Stimulated activated naive CD8-positive, alpha-beta T cell treated with anti-CD3 and anti-CD28 coated beads, Interleukin-15, Interleukin-2, amounts not matched to agents 100 U/mL and 50 U/mL, for 24 hours (primary cell): ENCODE data around the gene LPAR5.

Source experiments
- ATAC-seq: fragments of 150-1000 bp; cut with Tn5 transposase; one replicate; pipeline ENCODE4 v1.10.0; 2021
- DNase-seq: peaks from one replicate; pipeline ENCODE4 v3.0.0; 2021

The LPAR5 gene

DNA sequence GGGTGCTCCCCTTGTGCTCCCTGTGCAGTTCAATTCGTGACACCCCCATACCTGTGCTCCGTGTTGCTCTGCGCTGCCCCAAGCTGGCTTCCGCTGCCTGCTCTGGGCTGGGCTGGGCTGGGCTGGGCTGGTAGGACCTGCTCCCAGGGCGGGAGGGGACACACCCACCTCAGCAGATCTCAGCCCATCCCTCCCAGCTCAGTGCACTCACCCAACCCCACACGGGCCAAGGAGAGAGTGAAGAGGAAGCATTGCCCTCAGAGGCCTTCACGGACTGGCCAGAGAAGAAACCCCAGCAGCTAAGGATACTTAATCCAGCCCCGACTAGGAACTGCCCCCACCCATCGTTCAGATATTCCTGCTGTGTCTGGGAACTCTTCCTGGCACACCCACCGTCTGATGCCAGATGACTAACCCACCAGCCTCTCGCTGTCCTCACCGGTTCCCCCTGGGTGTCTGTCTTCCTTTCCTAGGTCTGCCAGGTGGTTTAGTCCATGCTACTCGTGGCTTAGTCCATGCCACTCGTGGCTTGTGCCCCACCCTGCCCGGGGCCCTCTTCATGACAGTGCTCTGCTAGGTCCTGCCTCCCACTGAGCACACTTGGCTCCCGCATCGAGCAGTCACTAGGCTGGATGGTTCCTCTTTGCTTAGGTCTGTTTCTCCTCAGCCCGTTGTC, at the start of gene LPAR5:
Gene LPAR5 (minus strand): TSS at position 104 of the 676 bp plus-strand sequence. CDS start 14,711 bp downstream, outside the sequence.
- ATAC-seq (peak; percentile 65), DNase-seq (peak; percentile 62)

DNA sequence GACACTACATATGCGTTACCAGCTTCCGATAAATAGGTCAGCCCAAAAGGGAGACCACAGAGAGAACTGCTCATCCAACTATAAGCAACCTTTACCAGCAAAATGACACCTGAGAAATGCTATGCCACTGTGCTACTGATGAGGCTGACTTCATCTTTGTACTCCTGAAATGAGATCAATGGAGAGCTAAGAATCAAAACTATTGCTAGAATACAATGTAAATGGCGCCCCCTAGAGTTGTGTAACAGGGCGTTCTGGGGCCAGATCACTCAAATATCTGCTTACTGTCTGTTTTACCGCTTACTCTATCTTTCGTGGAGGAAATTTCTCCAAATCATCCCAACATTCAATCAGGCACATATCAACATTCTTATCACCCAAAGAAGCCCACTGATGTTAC, 48.9 kb upstream of the LPAR5 start:
- no peak for ATAC-seq
- peak; percentile 52 for DNase-seq

DNA sequence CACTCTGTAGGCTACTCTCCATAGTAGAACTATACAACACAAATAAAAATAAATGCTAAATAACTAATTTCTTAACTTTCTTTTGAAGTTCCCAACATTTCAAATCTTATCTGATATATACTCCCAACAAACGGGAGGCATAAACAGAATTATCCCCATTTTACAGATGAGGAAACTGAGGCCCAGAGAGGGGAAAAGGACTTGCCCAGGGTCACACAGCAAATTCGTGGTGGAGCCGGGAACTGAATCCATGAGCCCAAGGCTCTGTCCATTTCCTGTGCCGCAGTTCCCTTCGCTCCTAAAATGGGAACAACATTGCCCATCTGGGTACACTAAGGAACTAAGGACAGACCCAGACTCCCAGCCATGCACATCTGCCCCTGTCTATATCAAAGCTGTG, 41.2 kb upstream of the LPAR5 start:
- ATAC-seq (no peak), DNase-seq (no peak)

DNA sequence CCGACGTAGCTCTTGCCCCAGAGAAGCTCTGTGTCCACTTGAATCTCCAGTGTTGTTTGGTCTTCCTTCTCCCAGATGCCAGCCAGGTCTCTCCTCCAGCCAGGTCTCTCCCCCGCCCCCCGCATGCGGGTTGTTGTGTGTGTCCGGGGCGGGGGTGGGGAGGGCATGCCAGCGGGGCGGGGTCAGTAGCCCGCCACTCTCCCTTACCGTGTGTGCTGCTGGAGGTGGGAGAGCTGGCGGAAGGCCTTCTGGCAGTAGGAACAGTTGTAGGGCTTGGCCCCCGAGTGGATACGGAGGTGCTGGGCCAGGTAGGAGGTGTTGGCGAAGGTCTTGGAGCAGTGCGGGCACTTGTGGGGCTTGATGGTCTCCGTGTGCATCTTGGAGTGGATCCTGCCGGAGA, 36.4 kb upstream of the LPAR5 start:
- DNase-seq, result no peak
- no peak for ATAC-seq

DNA sequence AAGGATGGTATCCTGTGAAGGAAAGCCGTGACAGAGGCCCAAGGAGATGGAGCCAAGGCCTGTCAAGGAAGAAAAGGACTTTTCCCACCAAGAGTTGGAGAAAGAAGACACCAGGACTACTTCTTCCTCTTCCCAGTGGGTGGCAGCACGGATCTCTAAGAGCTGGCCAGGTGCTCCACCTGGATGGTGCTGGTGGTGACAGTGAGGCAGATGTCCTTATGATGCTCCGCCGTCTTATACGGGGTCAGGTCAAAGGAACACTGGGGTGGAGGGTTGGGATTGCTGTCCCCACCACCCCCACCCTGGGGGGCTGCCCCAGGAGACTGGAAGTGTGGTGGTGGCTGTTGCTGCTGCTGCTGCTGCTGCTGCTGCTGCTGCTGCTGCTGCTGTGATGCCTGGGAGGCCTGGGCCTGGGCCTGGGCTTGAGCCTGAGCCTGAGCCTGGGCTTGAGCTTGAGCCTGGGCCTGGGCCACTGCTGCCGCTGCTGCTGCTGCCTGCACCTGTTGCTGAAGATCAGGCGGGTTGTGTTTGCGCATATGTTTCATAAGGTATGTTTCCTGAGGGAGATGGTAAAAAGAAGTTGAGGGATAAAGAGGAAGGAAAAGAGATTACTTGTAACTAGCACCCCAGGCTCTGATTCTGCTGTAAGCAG, 31.9 kb upstream of the LPAR5 start:
- no peak for DNase-seq

DNA sequence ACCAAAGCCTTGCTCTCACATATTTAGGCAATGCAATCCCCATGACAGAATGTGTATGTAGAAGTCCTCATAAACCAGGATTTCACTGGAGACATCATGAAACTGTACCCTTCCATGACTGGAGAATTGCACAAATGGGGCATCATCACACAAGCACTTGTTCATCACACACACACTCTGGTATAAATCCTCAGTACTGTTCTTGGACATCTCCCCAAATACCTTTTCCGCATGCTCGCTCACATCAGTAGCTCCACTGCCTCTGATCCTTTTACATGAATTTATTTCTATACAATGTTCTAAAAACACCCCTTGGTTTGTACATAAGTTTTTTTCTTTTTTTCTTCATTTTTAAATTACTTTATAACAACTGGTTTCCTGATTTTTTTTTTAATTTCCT, 30.5 kb upstream of the LPAR5 start:
- no peak for DNase-seq
- ATAC-seq, result no peak

More for the DNA sequence above, 31.9 kb upstream of the LPAR5 start:
- no peak for ATAC-seq

DNA sequence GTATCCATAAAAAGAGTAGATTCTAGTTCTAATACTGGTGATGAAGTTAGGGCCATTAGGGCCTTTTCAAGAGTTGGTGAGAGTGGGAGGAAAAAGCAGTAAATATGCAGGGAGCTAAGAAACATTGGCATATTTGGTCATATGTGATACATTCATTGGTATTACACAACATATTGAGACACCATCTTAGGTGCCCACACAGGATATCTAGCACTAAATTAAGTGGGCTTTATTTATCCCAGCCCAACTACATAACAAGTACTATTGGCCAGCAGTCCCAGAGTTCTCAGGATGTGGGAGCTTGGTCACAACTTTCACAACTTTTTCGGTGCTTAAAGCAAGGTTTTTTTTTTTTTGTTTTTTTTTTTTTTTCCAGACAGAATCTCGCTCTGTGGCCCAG, 29.1 kb upstream of the LPAR5 start:
- ATAC-seq, result no peak
- DNase-seq, result no peak

DNA sequence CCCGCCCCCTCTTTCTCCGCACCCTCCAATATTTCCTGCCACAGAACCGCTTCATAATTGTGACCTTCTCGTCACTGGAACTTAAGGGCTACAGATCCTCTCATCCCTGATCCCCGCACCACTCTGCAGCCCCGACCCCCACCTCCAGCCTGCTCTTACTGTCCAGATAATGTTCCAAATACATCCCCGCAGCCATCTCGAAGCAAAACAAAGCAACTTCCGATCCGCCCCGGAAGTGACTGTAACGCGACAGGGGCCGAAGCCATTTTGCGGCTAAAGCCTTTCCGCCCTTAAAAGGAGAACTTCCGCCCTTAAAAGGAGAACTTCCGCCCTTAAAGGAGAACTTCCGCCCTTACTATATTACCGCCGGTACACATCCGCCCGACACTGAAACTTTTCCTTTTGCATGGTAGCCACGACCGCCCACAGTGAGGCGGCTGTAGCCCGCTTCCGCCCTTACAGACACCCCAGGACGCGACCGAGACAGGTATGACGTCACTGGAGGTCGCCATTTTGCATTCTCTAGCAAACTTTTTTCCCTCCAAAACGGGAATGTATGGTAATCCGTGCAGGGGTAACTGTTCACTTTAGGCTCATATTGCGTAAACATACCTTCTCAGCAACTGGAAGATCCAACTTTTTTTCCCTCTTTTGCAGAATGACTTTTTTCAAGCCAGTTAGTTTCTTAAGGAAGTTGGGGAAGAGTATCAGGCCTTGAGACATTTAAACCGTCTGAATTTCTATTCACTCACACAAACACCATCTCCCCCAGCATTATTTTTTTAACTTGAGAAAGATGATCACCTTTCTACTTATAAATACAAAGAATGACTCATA, 27.4 kb upstream of the LPAR5 start, which contains the start of gene ING4:
Gene ING4 (minus strand): TSS at position 214 of the 837 bp plus-strand sequence. CDS start 18 bp downstream, at position 196.
- ATAC-seq (peak; percentile 100), DNase-seq (peak; percentile 93)

DNA sequence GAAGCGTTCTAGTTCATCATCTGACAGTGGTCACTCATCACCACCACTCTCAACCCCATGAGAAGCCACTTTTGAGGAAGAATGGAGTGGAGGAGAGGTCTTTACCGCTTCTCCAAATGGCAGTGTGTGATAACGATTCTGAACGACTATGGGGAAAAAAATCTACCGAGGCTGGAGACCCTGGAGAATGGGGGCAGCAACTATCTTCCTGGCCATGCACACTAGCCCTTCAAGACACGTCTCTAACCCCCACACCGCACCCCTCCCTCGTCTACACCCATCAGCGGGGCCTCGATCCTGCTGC, 26.8 kb upstream of the LPAR5 start:
- DNase-seq, result no peak
- peak; percentile 20 for ATAC-seq

DNA sequence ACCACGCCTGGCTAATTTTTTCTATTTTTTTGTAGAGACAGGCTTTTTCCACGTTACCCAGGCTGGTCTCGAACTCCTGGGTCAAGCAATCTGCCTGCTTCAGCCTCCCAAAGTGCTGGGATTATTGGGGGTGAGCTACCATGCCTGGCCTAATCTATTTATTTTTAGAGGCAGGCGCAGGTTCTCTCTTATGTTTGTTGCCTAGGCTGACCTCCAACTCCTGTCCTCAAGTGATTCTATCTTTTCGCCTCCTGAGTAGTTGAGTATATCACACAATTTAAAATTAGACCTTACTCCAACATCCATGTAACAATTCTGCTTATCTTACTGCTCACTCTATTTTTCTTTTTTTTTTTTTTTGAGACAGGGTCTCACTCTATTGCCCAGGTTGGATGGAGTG, 18.2 kb upstream of the LPAR5 start:
- DNase-seq (no peak), ATAC-seq (no peak)

DNA sequence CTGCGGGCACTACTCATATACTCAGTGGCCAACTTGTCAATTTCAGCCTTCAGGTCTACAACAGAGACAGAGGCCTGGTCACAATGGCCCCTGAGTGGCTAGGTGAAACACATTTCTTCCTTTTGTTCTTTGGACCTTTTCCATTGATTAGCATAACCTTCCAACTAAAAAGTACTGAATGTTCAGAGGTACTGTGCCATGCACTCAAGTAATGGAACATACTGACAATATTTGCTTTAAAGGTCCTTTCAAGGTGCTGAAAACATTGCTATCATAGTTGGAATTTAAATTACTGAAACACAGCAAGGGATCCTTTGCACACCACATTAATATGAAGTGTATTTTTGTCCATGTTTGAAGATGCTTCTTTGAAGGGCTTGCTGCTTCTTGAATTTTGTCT, 17.6 kb upstream of the LPAR5 start:
- DNase-seq (no peak), ATAC-seq (no peak)

DNA sequence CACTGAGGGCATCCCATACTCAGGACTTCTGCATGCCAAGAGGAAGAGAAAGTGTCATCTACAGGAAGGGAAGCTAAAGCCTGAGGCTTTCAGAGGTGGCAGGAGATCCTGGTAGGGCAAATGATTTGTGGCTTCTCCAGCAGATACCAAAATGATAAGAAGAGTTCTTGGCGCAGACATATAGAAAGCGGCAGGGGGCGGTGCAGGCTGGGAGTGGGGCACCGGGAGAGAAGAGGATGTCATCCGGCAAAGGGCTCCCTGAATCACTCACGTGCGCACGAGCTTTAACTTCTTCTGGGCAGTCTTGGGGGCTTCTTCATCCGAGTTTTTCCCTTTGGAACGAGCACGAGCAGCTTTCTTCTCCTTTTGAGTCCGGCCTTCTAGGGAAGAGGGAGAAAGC, 16.6 kb upstream of the LPAR5 start:
- DNase-seq, result no peak
- no peak for ATAC-seq

DNA sequence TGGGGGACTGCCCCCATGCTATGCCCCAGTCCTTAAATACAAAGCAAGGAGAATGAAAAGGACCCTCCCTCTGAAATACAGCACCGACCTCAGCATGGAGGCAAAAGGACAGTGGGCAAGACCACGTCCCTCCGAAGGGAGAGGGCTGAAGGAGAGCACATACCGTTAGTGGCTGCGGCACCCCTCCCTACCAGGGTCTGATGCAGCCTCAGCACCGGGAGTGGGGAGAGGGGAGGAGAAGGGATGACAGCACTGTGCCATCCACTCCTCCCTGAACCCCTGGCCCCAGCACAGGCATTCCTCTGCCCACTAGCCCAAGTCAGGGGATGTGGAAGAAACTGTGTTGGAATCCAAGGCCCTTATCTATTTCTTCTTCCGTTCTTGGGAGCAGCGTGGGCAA, 15.1 kb upstream of the LPAR5 start:
- ATAC-seq (no peak), DNase-seq (no peak)

DNA sequence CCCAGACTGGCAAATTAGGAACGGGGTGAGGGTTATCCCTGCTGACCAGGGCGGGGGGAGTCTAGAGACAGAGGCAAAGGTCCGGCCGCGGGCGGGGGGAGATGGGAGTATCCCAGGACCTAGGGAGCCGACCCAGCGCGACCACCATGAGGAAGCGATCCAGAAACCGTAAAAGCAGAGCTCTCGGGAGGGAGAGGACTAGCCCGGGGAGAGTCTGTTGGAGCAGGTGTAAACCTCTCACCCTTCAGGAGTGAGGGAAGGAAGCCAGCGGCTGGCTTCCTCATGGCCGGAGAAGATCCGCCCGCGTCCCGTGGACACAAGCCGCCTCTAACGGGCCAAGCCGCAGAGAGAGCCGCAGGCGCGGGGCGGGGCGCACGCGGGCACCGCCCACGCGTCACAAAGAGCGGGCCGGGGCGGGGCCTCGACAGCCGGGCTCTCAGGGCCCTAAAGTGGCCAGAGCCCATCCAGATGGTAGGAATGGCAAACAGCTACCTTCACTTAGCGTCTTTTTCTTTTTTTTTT, 11.4 kb upstream of the LPAR5 start, which contains the start of gene ACRBP:
Gene ACRBP (minus strand): TSS at position 350 of the 522 bp plus-strand sequence. CDS start 66 bp downstream, at position 284.
- DNase-seq, result peak; percentile 56
- ATAC-seq, result peak; percentile 51

DNA sequence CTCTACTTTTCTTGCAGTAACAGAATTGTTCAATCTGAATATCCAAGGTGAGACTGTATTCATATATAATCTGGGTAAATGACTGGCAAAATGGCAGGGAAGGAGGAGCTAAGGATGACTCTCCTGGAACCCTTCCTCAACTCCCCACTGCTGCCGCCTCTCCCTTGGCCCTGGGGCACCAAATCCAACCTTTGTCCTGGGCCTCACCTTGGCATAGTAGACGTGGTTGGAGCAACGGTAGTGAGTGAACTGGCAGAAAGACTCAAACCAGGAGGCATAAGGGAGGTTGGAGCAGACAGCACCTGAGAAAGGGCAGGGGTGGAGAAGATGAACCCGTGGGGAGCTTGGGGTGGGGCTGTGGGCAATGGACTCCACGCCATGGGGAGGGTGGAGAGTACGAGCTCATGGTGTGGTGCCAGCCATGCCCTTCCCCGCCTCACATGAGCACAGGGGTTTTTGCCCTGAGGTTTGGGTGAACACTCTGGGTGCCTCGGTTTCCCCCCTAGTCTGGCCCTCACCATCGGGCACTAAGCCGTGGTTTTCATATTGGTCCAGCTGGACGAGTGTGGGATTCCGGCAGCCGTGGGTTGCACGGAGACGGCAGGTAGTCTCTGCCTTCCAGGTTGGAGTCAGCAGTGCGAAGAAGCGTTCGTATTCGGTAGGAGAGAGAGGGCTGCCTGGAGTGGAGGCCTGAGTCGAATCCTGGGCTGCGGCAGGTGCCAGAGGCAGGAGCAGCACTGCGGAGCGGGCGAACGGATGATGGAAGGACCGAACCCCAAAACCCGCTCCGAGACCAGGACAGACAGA, 10.7 kb upstream of the LPAR5 start:
- DNase-seq, result no peak
- ATAC-seq, result no peak

DNA sequence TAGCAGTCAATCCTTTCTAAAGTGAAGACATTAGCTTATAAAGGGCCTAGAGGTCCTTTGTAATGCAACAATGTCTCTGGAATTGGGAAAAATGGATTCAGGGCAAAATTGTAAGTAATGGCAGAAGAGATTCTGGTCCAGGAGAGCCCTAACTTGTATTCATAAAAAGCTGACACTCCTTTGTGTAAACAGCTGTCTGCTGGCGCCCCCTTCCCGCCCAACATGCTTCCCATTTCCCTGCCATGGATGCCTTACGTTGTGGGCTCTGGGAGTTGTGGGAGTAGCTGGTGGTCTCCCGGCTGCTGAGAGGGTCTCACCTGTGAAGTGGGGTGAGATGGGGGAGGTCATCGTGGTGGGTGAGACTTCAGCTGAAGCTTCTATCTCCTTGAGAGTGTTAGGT, 9.1 kb upstream of the LPAR5 start:
- no peak for DNase-seq
- no peak for ATAC-seq

DNA sequence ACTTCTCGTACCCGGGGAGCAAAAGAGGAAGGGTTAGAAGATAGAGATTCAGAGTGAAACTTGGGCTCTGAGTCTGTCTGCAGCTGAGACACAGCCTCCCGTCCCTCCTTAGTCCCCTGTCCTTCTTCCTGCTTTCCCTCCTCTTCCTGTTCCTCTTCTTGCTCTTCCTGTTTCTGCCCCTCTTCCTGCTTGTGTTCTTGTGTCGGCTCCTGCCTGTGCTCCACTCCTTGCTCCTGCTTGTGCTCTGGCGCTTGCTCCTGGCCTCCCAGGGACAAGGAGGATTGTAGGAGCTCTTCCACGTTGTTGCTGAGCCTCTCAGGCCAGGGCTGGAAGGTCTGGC, 8.5 kb upstream of the LPAR5 start:
- ATAC-seq (no peak), DNase-seq (no peak)

DNA sequence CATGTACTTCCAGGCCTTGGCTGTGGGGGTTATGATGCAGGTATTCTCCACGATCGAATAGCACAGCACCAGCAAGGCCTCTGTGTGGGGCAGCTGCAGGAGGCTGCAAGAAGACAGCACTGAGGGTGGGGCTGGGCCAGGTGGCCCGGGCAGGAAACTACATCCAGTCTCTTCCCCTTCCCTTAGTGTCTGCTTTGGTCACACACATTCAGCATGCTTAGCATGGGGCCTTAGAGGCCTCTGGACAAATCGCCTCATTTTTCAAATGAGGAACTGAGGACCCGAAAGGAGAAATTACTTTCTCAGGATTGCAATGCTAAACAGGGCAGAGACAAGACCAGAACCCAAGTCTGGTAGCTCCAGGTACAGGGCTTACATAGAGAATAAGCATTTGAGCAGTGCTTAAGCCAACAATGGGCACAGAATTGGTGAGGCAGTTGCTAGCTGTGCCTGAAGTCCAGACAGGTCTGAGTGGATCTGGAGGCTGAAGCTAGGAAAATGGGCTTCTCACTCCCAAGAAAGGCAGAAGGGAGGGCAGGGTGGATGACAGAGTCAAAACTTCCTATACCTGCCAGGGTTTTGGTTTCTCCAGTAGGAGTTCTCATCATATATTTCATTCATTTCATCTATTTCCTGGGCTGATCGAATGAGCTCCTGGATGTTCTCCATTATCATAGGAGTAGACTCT, 8.0 kb upstream of the LPAR5 start:
- no peak for DNase-seq

DNA sequence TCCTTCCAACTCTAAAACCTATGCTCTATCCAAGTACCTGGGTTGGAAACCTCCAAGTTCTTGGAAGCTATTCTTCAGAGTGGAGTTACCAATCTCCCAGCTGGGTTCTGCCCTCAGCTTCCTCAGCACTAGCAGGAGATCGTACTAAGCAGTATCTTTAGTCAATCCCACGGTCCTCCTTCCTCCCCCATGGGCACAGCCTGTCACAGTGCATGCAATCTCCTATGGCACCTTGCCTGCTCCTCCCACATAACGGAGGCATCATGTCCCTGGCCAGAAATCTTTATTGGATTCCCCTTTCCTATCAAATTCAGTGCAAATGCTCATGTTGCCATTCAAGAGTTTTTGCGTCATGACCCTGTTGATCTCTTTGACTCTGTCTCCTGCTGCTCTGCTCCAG, 5.4 kb upstream of the LPAR5 start:
- DNase-seq, result no peak
- no peak for ATAC-seq

More for the DNA sequence above, 8.0 kb upstream of the LPAR5 start:
- ATAC-seq, result no peak

DNA sequence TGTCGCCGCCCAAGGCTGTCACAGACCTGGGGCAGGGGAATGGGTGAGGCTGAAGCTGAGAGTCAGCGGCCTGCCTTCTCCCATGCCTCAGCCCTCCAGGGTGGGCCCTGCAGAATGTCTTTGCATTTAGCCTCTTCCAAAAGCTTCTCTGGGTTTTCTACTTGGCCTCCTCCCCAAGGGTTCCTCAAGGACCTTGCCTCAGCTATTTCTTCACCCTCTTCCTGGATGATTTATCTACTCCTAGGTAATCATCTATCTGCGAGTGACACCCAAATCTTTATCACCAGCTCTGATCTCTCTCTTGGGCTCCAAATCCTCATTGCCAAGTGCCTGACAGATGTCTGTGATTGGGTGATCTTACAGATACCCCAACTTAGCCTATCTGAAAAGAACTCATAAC, 4.7 kb upstream of the LPAR5 start:
- DNase-seq, result no peak

DNA sequence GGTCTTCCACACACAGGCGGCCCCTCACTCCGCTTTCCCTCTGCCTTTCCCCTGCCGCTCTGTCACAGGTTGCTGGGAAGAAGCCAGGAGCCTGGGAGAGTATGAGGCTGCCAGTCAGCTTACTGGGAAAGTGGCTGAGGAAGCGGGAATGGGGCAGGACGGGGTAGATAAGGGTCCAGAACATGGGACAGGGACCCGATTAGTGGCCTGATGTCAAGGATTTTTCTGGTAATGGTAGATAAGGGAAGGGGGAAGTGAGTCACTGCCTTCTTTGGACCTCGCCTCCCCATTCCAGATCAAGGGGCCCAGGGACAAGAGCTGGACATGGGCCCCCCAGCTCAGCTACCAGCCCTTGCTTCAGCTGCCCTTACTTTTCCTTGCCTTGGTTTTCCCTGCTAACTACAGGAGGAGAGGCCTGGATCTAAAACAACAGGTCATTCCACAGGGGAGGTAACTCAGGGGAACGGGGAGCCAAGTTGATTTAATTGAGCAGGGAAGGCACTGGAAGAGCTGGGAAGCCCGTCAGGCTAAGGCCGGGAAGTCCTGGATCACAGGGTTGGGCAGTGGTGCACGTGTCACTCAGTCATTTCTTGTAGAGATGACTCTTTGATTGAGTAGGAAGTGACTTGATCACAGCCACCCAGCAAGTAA, 3.5 kb upstream of the LPAR5 start:
- no peak for ATAC-seq
- no peak for DNase-seq

More for the DNA sequence above, 4.7 kb upstream of the LPAR5 start:
- ATAC-seq, result no peak
